ENCODE measurements around the gene SNX20.

SNX20 gene

GRCh38 chr16:50680556-50680893, 587 bp downstream of the SNX20 start:
- DNase-seq = no peak
- Mint-ChIP-seq H3K36me3 (peaks cover 48% of the 10 kb centered on the region), H3K9me3 (no peaks in the 10 kb centered on the region), H3K27me3 (no peaks in the 10 kb centered on the region), H3K4me1 (peaks cover 87% of the 10 kb centered on the region), H3K4me3 (peak overlapping the region; percentile 92), H3K27ac (peak overlapping the region; percentile 91)
- CTCF ChIA-PET = interaction anchor here (1.1 to 7.8 kb wide), 4 partner anchors 9 to 125 kb away, joined by 3 to 141 read pairs (median 26); no protein-coding TSS in a partner anchor

GRCh38 chr16:50679676-50680555, 1.2 kb downstream of the SNX20 start:
- peak overlapping the region; percentile 92 for H3K4me3 Mint-ChIP-seq
- H3K27ac Mint-ChIP-seq = peak overlapping the region; percentile 91
- no peaks in the 10 kb centered on the region for H3K9me3 Mint-ChIP-seq
- peaks cover 81% of the 10 kb centered on the region for H3K4me1 Mint-ChIP-seq
- H3K36me3 Mint-ChIP-seq = peaks cover 54% of the 10 kb centered on the region
- CTCF ChIA-PET = interaction anchor here (1.1 to 7.8 kb wide), 6 partner anchors 8 to 126 kb away, joined by 3 to 141 read pairs (median 15); partner anchors contain the start of gene CYLD
- no peak for DNase-seq
- no peaks in the 10 kb centered on the region for H3K27me3 Mint-ChIP-seq

DNA sequence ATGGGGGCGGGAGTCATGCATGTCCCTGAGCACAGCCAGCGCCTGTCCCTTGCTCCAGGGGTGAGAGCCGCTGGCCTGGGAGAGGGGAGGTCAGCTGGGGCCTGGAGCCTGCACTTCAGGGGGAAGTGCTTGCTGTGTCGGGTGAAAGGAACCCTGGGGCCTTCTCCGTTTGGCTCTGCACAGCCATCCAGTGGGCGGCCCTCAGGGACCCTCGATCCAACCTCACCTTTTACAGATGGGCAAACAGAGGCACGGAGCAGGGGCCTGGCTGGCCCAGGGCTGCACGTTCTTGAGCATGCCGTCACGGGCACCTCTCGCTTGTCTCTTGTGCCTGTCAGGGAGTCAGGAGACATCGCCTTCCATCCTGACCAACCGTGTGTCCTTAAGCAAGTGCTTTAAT, 1.8 kb downstream of the SNX20 start:
- H3K4me1 Mint-ChIP-seq = peaks cover 74% of the 10 kb centered on the region
- H3K4me3 Mint-ChIP-seq = peak overlapping the region; percentile 92
- no peaks in the 10 kb centered on the region for H3K27me3 Mint-ChIP-seq
- peaks cover 61% of the 10 kb centered on the region for H3K36me3 Mint-ChIP-seq
- H3K9me3 Mint-ChIP-seq = no peaks in the 10 kb centered on the region
- H3K27ac Mint-ChIP-seq = peak overlapping the region; percentile 91
- no peak for DNase-seq
- CTCF ChIA-PET = interaction anchor here (0.7 to 7.8 kb wide), 10 partner anchors 7 to 127 kb away, joined by 3 to 141 read pairs (median 11); partner anchors contain the start of gene CYLD

DNA sequence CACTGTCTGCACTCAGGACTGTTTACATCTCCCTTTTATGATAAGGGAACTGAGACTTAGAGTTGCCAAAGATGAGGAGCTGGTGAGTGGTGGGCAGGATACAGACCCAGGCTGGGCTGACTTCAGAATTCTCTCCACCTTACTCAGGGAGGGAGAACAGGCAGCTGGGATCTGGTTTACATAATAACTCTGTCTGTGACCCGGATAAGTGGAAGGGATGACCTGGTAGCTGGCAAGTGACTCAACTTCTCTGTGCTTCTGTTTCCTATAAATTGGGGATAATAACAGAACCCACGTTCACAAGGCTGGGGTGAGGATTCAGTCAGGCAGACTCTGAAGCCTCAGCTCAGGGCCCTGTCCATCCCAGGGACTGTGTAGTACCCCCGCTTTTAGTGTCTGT, 2.6 kb downstream of the SNX20 start:
- CTCF ChIA-PET = interaction anchor here (0.7 to 7.8 kb wide), 12 partner anchors 8 to 467 kb away, joined by 3 to 141 read pairs (median 4); partner anchors contain the start of gene CYLD
- H3K4me3 Mint-ChIP-seq = peak overlapping the region; percentile 92
- peaks cover 67% of the 10 kb centered on the region for H3K4me1 Mint-ChIP-seq
- peaks cover 65% of the 10 kb centered on the region for H3K36me3 Mint-ChIP-seq
- H3K9me3 Mint-ChIP-seq = peaks cover 3% of the 10 kb centered on the region
- DNase-seq = no peak
- peak overlapping the region; percentile 91 for H3K27ac Mint-ChIP-seq
- H3K27me3 Mint-ChIP-seq = no peaks in the 10 kb centered on the region

DNA sequence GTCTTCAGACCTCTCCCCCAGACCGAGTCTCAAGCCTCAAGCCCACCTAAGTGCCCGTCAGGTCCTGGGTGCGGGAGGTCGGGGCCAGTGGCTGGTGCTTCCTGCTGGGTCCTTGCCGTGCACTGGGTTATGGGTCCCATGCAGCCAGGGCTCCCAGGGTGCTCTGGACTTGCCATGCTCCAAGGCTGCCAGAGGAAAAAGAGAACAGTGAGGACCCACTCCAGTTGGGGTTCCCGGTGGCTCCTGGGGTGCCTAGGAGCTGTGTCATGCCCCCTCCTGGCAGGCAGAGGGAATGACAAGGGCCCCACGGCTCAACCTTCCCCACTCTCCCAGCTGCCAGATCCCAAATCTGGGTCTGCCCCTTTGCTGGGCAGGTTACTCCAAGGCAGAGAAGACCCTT, 3.8 kb downstream of the SNX20 start:
- DNase-seq = no peak
- Mint-ChIP-seq H3K4me1 (peaks cover 55% of the 10 kb centered on the region), H3K27me3 (no peaks in the 10 kb centered on the region), H3K4me3 (no peak overlapping the region), H3K36me3 (peaks cover 75% of the 10 kb centered on the region), H3K27ac (peak overlapping the region; percentile 39), H3K9me3 (peaks cover 13% of the 10 kb centered on the region)
- CTCF ChIA-PET = interaction anchor here (0.6 to 7.8 kb wide), 10 partner anchors 8 to 399 kb away, joined by 3 to 141 read pairs (median 4); no protein-coding TSS in a partner anchor

DNA sequence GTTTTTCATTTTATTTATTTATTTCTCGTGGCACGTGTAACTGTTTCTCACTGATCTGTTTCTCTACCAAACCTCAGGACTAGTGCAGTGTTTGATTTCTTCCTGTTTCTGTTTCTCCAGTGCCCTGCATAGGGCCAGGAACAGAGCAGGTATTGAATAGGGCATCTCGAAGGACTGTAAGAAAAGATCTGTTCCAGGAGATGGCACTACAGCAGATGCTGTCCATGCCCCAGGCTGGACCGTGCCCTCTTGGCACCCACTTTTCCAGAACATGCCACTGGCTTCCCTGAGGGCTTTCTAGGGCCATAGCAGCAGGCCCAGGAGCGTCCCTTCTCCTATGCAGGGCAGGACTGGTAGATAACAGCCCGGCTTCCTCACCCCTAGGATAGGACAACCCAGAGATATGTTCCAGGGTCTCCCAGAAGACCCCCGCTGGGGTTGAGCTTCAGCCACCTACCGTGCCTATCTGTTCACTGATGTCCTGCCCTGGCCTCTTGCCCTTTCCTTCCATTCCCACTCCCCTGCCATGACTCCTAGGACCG, 4.4 kb downstream of the SNX20 start:
- peaks cover 81% of the 10 kb centered on the region for H3K36me3 Mint-ChIP-seq
- H3K27me3 Mint-ChIP-seq = no peaks in the 10 kb centered on the region
- H3K4me1 Mint-ChIP-seq = peaks cover 52% of the 10 kb centered on the region
- CTCF ChIA-PET = interaction anchor here (0.9 to 7.8 kb wide), 8 partner anchors 9 to 130 kb away, joined by 3 to 141 read pairs (median 4); no protein-coding TSS in a partner anchor
- H3K4me3 Mint-ChIP-seq = no peak overlapping the region
- H3K27ac Mint-ChIP-seq = peak overlapping the region; percentile 20
- peaks cover 19% of the 10 kb centered on the region for H3K9me3 Mint-ChIP-seq
- DNase-seq = no peak

GRCh38 chr16:50675686-50676610, 5.2 kb downstream of the SNX20 start:
- no peak overlapping the region for H3K4me3 Mint-ChIP-seq
- H3K27me3 Mint-ChIP-seq = no peaks in the 10 kb centered on the region
- peak overlapping the region; percentile 59 for H3K27ac Mint-ChIP-seq
- DNase-seq = no peak
- CTCF ChIA-PET = interaction anchor here (1.0 to 7.8 kb wide), 3 partner anchors 9 to 71 kb away, joined by 3 to 141 read pairs (median 5); no protein-coding TSS in a partner anchor
- peaks cover 23% of the 10 kb centered on the region for H3K9me3 Mint-ChIP-seq
- H3K4me1 Mint-ChIP-seq = peaks cover 51% of the 10 kb centered on the region
- H3K36me3 Mint-ChIP-seq = peaks cover 89% of the 10 kb centered on the region

GRCh38 chr16:50674831-50675230, 6.3 kb downstream of the SNX20 start:
- no peak for DNase-seq
- peaks cover 46% of the 10 kb centered on the region for H3K4me1 Mint-ChIP-seq
- CTCF ChIA-PET = interaction anchor here (1.0 to 11.9 kb wide), 4 partner anchors 8 to 132 kb away, joined by 3 to 239 read pairs (median 73); no protein-coding TSS in a partner anchor
- H3K9me3 Mint-ChIP-seq = peaks cover 23% of the 10 kb centered on the region
- H3K36me3 Mint-ChIP-seq = peaks cover 93% of the 10 kb centered on the region
- H3K27ac Mint-ChIP-seq = peak overlapping the region; percentile 28
- H3K4me3 Mint-ChIP-seq = no peak overlapping the region
- H3K27me3 Mint-ChIP-seq = no peaks in the 10 kb centered on the region

DNA sequence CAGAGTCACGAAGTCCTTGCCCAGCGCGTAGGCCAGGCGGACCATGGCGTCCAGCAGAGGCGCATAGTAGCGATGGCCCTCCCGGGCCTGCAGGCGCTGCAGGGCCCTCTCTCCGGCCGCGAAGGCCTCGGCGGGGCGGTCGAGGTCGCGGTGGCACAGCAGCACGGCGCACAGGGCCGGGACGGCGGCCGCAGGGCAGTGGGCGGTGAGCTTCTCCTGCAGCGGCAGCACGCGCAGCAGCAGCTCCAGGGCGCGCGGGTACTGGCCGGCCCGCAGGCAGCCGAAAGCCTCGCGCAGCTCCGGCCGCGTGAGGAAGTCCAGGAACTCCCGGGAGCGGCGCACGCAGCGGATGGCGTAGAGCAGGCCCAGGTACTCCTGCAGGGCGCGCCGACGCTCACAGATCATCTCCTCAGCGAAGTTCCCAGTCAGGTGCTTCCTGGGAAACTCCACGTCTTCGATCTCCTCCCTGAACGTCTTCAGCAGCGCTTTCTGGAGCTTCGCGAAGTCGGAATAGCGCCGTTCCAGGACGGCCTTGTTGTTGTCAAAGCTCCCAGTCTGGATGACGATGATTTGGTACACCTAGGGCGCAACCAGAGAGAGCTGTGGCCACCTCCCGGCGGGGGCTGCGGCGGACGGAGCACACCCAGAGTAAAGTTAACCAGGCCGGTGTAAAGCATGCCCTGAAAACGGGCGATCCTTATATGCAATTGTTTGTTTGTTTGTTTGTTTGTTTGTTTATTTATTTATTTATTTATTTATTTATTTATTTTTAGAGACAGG, 7.4 kb downstream of the SNX20 start:
- Mint-ChIP-seq H3K36me3 (peaks cover 92% of the 10 kb centered on the region), H3K4me3 (no peak overlapping the region), H3K27ac (peak overlapping the region; percentile 62), H3K27me3 (no peaks in the 10 kb centered on the region), H3K9me3 (peaks cover 23% of the 10 kb centered on the region), H3K4me1 (peaks cover 40% of the 10 kb centered on the region)
- DNase-seq = no peak
- CTCF ChIA-PET = interaction anchor here (1.1 to 11.9 kb wide), 4 partner anchors 71 to 133 kb away, joined by 4 to 239 read pairs (median 94); no protein-coding TSS in a partner anchor

- CTCF ChIA-PET = interaction anchor here (0.6 to 11.9 kb wide), 18 partner anchors 9 to 135 kb away, joined by 3 to 239 read pairs (median 4); partner anchors contain the start of genes CYLD and SNX20
- no peaks in the 10 kb centered on the region for H3K27me3 Mint-ChIP-seq
- peak overlapping the region; percentile 75 for H3K27ac Mint-ChIP-seq
- H3K4me1 Mint-ChIP-seq = peaks cover 40% of the 10 kb centered on the region
- no peak overlapping the region for H3K4me3 Mint-ChIP-seq
- H3K9me3 Mint-ChIP-seq = peaks cover 23% of the 10 kb centered on the region
- peak; percentile 75 for DNase-seq
- H3K36me3 Mint-ChIP-seq = peaks cover 86% of the 10 kb centered on the region
Measured at GRCh38 chr16:50671644-50672260, 9.4 kb downstream of the SNX20 start.

GRCh38 chr16:50670476-50670875, 10.6 kb downstream of the SNX20 start:
- Mint-ChIP-seq H3K4me1 (peaks cover 44% of the 10 kb centered on the region), H3K9me3 (peaks cover 23% of the 10 kb centered on the region), H3K27ac (no peak overlapping the region), H3K36me3 (peaks cover 75% of the 10 kb centered on the region), H3K4me3 (no peak overlapping the region), H3K27me3 (no peaks in the 10 kb centered on the region)
- CTCF ChIA-PET = interaction anchor here (1.1 to 11.9 kb wide), 7 partner anchors 8 to 645 kb away, joined by 3 to 239 read pairs (median 23); partner anchors contain the start of genes BRD7, CNEP1R1 and SNX20
- no peak for DNase-seq

- no peaks in the 10 kb centered on the region for H3K27me3 Mint-ChIP-seq
- DNase-seq = no peak
- no peak overlapping the region for H3K4me3 Mint-ChIP-seq
- H3K27ac Mint-ChIP-seq = no peak overlapping the region
- peaks cover 71% of the 10 kb centered on the region for H3K36me3 Mint-ChIP-seq
- CTCF ChIA-PET = interaction anchor here (0.9 to 11.9 kb wide), 9 partner anchors 8 to 645 kb away, joined by 3 to 239 read pairs (median 8); partner anchors contain the start of genes BRD7, CNEP1R1, CYLD and SNX20
- H3K9me3 Mint-ChIP-seq = peaks cover 23% of the 10 kb centered on the region
- H3K4me1 Mint-ChIP-seq = peaks cover 51% of the 10 kb centered on the region
Measured at GRCh38 chr16:50669741-50670140, 11.4 kb downstream of the SNX20 start.
